Hepatocyte (in vitro differentiated cells): ENCODE measurements around the gene ARGFX. TPM values are rescaled to one million over a fixed set of nuclear protein-coding genes. Genes with fewer than 3 reads are reported as not detected.
A peak's percentile ranks its signal among the peaks of the same experiment; 100 is the strongest.

Source experiments
- DNase-seq: peaks from one replicate; pipeline ENCODE4 v3.0.0-alpha.2; 2016; ENCODE audit warnings: low spot score
- H2AFZ ChIP-seq: fragments of 200-600 bp; sonication (generic); 2 replicates; pipeline ENCODE4 v1.6.0; 2016; ENCODE audit warnings: antibody characterized with exemption, mild to moderate bottlenecking
- H3K27ac ChIP-seq: fragments of 200-600 bp; sonication (generic); 2 replicates; pipeline ENCODE4 v1.5.1; 2016; ENCODE audit warnings: mild to moderate bottlenecking
- H3K27me3 ChIP-seq: fragments of 200-600 bp; sonication (generic); 2 replicates; pipeline ENCODE4 v1.6.1; 2016
- H3K36me3 ChIP-seq: fragments of 200-600 bp; sonication (generic); replicated peaks from 2 replicates; pipeline ENCODE4 v1.5.1; 2016; ENCODE audit warnings: low read depth; ENCODE audit not compliant: insufficient read depth
- H3K4me1 ChIP-seq: fragments of 200-600 bp; sonication (generic); 2 replicates; pipeline ENCODE4 v1.5.1; 2016; ENCODE audit warnings: mild to moderate bottlenecking, moderate library complexity; ENCODE audit not compliant: insufficient read depth
- H3K4me2 ChIP-seq: fragments of 200-600 bp; sonication (generic); 2 replicates; pipeline ENCODE4 v1.6.0; 2016
- H3K4me3 ChIP-seq: fragments of 200-600 bp; sonication (generic); 2 replicates; pipeline ENCODE4 v1.5.1; 2016; ENCODE audit warnings: mild to moderate bottlenecking
- H3K79me2 ChIP-seq: fragments of 200-600 bp; sonication (generic); 2 replicates; pipeline ENCODE4 v1.6.0; 2017; ENCODE audit warnings: mild to moderate bottlenecking
- H3K9me2 ChIP-seq: fragments of 200-600 bp; sonication (generic); replicated peaks from 2 replicates; pipeline ENCODE4 v1.6.0; 2017; ENCODE audit warnings: mild to moderate bottlenecking; ENCODE audit not compliant: insufficient read depth
- H3K9me3 ChIP-seq: fragments of 200-600 bp; sonication (generic); 2 replicates; pipeline ENCODE4 v1.5.1; 2016; ENCODE audit warnings: low read depth, mild to moderate bottlenecking
- H4K20me1 ChIP-seq: fragments of 200-600 bp; sonication (generic); 2 replicates; pipeline ENCODE4 v1.6.0; 2016; ENCODE audit warnings: mild to moderate bottlenecking; ENCODE audit not compliant: insufficient read depth, poor library complexity, severe bottlenecking
- CTCF ChIP-seq: fragments of 200-600 bp; sonication (generic); IDR thresholded peaks from 2 replicates; pipeline ENCODE4 v1.5.1; 2016; ENCODE audit warnings: antibody characterized with exemption, mild to moderate bottlenecking; ENCODE audit not compliant: poor library complexity
- EZH2 ChIP-seq: fragments of 200-600 bp; sonication (generic); IDR thresholded peaks from 2 replicates; pipeline ENCODE4 v1.6.1; 2016; ENCODE audit warnings: antibody characterized with exemption, mild to moderate bottlenecking, borderline replicate concordance
- EZH2phosphoT487 ChIP-seq: fragments of 200-600 bp; sonication (generic); IDR thresholded peaks from one replicate; pipeline ENCODE4 v1.6.1; 2018; ENCODE audit warnings: antibody characterized with exemption, mild to moderate bottlenecking, low read depth, moderate library complexity; ENCODE audit not compliant: unreplicated experiment, severe bottlenecking
- WGBS: methylation state at CpG from one replicate; pipeline ENCODE4 v1.1.6; 2016; ENCODE audit warnings: low lambda C conversion rate; ENCODE audit errors: missing lambda C conversion rate; 5-methylcytosine and 5-hydroxymethylcytosine counted together
- polyA plus RNA-seq: library from polyadenylated mRNA; unstranded; fragments of >200 nt; fragmentation: Nextera tagmentation; extraction: Ambion mirVana; gene quantifications from 2 replicates; pipeline ENCODE4 v1.2.1, GENCODE V29; 2016
- total RNA-seq: library from RNA; depleted of rRNA; stranded (reverse); fragments of >200 nt; gene quantifications from 2 replicates; pipeline ENCODE4 v1.2.3, GENCODE V29; 2014

The ARGFX gene
- total and polyA plus RNA-seq, 2 experiments from 2014 or later, result not detected

GRCh38 chr3:121529308-121529707 is 38.4 kb upstream of the ARGFX start:
- Histone ChIP-seq H3K79me2 (no peaks in the 10 kb centered on the region), H4K20me1 (no peaks in the 10 kb centered on the region), H2AFZ (no peak overlapping the region), H3K4me1 (no peaks in the 10 kb centered on the region), H3K9me2 (no peaks in the 10 kb centered on the region), H3K36me3 (no peaks in the 10 kb centered on the region), H3K27ac (no peak overlapping the region), H3K4me2 (no peak overlapping the region), H3K9me3 (no peaks in the 10 kb centered on the region), H3K27me3 (no peaks in the 10 kb centered on the region), H3K4me3 (no peak overlapping the region)
- WGBS, result 71% methylated on average over 3 of the region's 3 CpGs
- TF ChIP-seq CTCF (peak; percentile 59), EZH2 (no peak)
- DNase-seq, result peak; percentile 30

GRCh38 chr3:121531269-121531668 is 36.5 kb upstream of the ARGFX start:
- Histone ChIP-seq H3K79me2 (no peaks in the 10 kb centered on the region), H3K4me3 (no peak overlapping the region), H3K4me2 (no peak overlapping the region), H3K9me2 (no peaks in the 10 kb centered on the region), H2AFZ (no peak overlapping the region), H3K9me3 (no peaks in the 10 kb centered on the region), H3K27ac (no peak overlapping the region), H3K27me3 (no peaks in the 10 kb centered on the region), H3K36me3 (no peaks in the 10 kb centered on the region), H4K20me1 (no peaks in the 10 kb centered on the region), H3K4me1 (no peaks in the 10 kb centered on the region)
- TF ChIP-seq EZH2, result no peak
- no peak for TF ChIP-seq CTCF
- TF ChIP-seq EZH2phosphoT487, result no peak
- DNase-seq, result no peak

GRCh38 chr3:121542924-121543323 is 24.8 kb upstream of the ARGFX start:
- Histone ChIP-seq H3K9me2 (no peaks in the 10 kb centered on the region), H3K4me1 (no peaks in the 10 kb centered on the region), H3K27me3 (no peaks in the 10 kb centered on the region), H3K4me3 (no peak overlapping the region), H3K79me2 (peaks cover 4% of the 10 kb centered on the region), H2AFZ (no peak overlapping the region), H3K27ac (no peak overlapping the region), H3K36me3 (no peaks in the 10 kb centered on the region), H4K20me1 (no peaks in the 10 kb centered on the region), H3K4me2 (no peak overlapping the region), H3K9me3 (no peaks in the 10 kb centered on the region)
- DNase-seq, result no peak
- TF ChIP-seq CTCF (no peak), EZH2phosphoT487 (no peak), EZH2 (no peak)

- Histone ChIP-seq H3K9me2 (no peaks in the 10 kb centered on the region), H3K4me1 (no peaks in the 10 kb centered on the region), H3K9me3 (no peaks in the 10 kb centered on the region), H3K4me3 (peak overlapping the region; percentile 27), H3K36me3 (no peaks in the 10 kb centered on the region), H2AFZ (peak overlapping the region; percentile 73), H3K4me2 (peak overlapping the region; percentile 85), H3K27me3 (no peaks in the 10 kb centered on the region), H4K20me1 (no peaks in the 10 kb centered on the region), H3K79me2 (peaks cover 4% of the 10 kb centered on the region), H3K27ac (no peak overlapping the region)
- DNase-seq, result peak; percentile 7
- WGBS, result 9% methylated on average over 18 of the region's 18 CpGs
- TF ChIP-seq CTCF (no peak), EZH2 (no peak), EZH2phosphoT487 (no peak)
Measured at GRCh38 chr3:121545049-121545573, 22.6 kb upstream of the ARGFX start.
